Tibial nerve (tissue), 4 donors: ENCODE results near the gene ANKDD1A.

Source experiments
- EP300 ChIP-seq, 2 donors: sonication (generic); formaldehyde crosslinking; IDR thresholded peaks; one replicate each; pipeline ENCODE4 v1.6.1; 2017; ENCODE audit warnings: antibody characterized with exemption in 2 of 2, mild to moderate bottlenecking in 1 of 2
- POLR2A ChIP-seq, 2 donors: fragments of 450-650 bp; IDR thresholded peaks; one replicate each; pipeline ENCODE4 v1.6.1; 2017; ENCODE audit warnings: antibody characterized with exemption in 2 of 2, mild to moderate bottlenecking in 2 of 2, moderate library complexity in 2 of 2
- TF ChIP-seq, protein P1 (sequence below), 5 experiments: fragments of 200-600 bp in 3 of 5; fragments of 450-650 bp in 2 of 5; sonication (generic) in 3 of 5; IDR thresholded peaks; one replicate each; pipeline ENCODE4 v1.5.1; 2016 to 2019; ENCODE audit warnings: antibody characterized with exemption in 5 of 5, mild to moderate bottlenecking in 3 of 5, moderate library complexity in 2 of 5

DNA sequence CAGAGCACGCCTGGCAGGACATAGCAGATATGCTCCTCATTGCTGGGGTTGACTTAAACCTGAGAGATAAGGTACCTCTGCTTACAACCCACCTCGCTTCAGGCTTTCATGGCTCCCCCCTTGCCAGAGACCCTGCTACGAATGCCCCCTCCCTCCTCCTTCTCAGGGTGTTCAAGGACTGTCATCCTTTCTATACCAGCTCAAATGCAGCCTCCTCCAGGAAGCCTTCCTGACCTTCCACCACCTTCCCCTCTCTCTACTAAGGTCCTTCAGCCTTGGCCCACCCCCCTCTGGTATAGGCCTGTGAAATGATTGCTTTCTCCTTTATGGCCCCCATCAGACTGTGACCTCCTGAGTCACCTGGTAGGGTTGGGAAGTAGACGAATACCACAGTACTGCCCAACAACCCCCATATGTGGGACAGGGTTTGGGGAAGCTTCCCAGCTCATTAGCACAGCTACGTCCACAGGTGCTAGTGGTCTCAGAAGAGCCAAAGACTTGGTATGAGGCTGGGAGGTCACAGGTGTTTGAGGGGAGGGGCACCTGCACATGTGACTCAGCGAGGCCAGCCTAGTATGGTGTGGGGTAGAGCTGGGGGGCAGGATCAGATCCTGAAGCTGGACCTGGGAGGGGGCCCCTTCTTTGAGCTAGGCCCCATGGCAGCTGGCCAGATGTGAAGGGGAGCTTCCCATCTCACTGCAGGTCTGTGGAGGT lies 32.0 kb downstream of the ANKDD1A start:
- TF ChIP-seq, protein P1, sequence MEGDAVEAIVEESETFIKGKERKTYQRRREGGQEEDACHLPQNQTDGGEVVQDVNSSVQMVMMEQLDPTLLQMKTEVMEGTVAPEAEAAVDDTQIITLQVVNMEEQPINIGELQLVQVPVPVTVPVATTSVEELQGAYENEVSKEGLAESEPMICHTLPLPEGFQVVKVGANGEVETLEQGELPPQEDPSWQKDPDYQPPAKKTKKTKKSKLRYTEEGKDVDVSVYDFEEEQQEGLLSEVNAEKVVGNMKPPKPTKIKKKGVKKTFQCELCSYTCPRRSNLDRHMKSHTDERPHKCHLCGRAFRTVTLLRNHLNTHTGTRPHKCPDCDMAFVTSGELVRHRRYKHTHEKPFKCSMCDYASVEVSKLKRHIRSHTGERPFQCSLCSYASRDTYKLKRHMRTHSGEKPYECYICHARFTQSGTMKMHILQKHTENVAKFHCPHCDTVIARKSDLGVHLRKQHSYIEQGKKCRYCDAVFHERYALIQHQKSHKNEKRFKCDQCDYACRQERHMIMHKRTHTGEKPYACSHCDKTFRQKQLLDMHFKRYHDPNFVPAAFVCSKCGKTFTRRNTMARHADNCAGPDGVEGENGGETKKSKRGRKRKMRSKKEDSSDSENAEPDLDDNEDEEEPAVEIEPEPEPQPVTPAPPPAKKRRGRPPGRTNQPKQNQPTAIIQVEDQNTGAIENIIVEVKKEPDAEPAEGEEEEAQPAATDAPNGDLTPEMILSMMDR (IDR thresholded peaks at IDR 0.05) = no peak
- TF ChIP-seq POLR2A (IDR thresholded peaks at IDR 0.05) (no peak), EP300 (IDR thresholded peaks at IDR 0.05) (no peak)
